Pons (tissue), 1 donor: Measurements from ENCODE around the gene MAGEC1.
A peak's percentile ranks its signal among the peaks of the same experiment; 100 is the strongest.
"Not testable (repeated sequence)": the region's sequence is repeated elsewhere in the genome, so short reads cannot be mapped to it uniquely, and the experiment has no call there.

ENCODE experiments used
- DNase-seq: peaks from one replicate; pipeline ENCODE4 v3.0.0-alpha.2; 2016; ENCODE audit warnings: low spot score

The MAGEC1 gene

GRCh38 chrX:141903400-141904155, at the start of gene MAGEC1:
MAGEC1 (plus strand) TSS chrX:141903894; CDS start chrX:141905073, 1,179 bp downstream.
- DNase-seq = no peak

- no peak for DNase-seq
Measured at GRCh38 chrX:141857479-141857878, 46.2 kb upstream of the MAGEC1 start.

DNA sequence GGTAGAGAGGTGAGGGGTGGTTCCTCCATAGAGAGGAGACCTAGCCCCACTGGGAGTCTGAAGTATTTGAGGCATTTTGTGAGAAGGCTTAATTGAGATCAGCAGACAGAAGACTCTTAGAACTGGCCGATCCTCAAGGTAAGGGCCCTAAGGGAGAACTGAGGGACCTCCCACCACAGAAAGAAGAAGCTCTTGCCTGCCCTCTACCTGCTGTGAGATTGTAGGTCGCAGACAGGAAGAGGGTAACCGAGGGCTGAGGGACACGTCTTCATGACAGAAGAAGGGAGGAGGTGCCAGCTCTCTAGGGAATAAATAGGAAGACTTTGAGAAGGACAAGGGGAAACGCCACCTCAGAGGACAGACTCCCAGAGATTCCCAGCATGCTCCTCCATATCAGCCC, 24.1 kb upstream of the MAGEC1 start:
- DNase-seq = no peak

- not testable (repeated sequence) for DNase-seq
Measured at GRCh38 chrX:141888811-141889210, 14.9 kb upstream of the MAGEC1 start.

DNA sequence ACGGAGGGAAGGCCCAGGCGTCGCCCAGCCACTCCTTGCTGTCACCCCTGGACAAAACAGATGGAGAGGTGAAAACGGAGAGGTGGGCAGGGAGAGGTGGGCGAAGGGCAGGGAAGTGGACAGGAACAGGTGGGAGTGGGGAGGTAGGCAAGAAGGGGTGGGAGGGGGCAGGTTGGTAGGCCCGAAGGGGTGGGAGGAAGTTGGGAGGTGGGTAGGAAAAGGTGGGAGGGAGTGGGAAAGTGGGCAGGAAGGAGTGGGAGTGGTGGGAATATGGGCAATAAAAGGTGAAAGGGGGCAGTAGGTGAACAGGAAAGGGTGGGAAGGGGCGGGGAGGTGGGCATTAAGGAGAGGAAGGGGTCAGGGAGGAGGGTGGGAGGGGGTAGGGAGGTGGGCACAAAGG, 9.0 kb upstream of the MAGEC1 start:
- no peak for DNase-seq

DNA sequence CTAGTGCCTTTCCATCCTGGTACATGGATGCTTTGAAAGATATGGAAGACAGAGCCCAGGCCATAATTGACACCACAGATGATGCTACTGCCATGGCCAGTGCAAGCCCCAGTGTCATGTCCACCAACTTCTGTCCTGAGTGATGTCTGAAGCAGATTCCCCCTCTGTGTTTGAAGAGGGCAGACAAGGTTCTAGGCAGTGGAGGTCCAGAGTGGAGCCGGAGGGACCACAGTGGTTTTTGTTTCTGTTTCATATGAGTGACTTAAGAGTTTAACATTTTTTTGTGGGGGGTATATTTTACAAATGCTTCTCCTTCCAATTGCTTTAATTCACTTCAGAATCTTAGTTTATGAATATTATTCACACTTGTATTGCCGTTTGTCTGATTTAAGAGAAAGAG, 6.0 kb upstream of the MAGEC1 start:
- DNase-seq = no peak

DNA sequence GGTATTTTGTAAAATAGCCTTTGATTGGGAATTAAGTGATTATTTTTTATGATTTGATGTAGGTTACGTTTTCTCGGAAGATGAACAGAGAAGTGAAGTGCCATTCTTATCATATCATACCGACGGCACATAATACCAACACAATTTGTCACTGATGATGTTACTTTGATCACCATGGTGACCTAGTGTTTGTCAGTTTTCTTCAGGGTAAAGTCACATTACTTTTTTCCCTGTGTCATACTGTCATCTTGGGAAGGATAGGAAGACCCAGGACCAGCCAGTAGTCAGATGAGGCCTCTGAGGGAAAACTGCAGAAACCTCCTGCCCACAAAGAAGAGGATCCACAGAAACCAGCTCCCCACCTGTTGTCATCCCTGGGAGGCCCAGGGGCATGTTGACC, 1.3 kb upstream of the MAGEC1 start:
- no peak for DNase-seq

- DNase-seq = no peak
Measured at GRCh38 chrX:141904262-141904661, 568 bp downstream of the MAGEC1 start.

GRCh38 chrX:141917801-141918200, 14.1 kb downstream of the MAGEC1 start:
- no peak for DNase-seq

DNA sequence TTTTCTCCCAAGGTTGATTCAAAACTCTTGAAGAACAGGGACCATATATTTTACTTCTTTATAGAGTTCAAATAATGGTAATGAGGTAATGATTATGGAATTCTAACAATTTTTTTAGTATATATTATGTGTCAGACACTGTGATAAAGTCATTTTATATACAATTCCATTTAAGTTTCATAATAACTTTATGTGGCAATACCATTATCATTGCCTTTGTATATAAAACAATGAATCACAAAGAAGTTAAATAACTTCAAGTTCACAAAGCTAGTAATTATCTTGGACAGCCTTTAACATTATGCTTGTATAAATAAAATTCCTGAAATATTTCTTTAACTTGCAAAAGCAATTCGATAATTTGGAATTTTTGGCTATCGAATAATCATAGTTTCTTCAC, 20.6 kb downstream of the MAGEC1 start:
- DNase-seq = no peak

- no peak for DNase-seq
Measured at GRCh38 chrX:141928432-141928831, 24.7 kb downstream of the MAGEC1 start.

- DNase-seq = no peak
Measured at GRCh38 chrX:141934059-141934641, 30.5 kb downstream of the MAGEC1 start.

GRCh38 chrX:141935645-141936044, 32.0 kb downstream of the MAGEC1 start:
- no peak for DNase-seq

DNA sequence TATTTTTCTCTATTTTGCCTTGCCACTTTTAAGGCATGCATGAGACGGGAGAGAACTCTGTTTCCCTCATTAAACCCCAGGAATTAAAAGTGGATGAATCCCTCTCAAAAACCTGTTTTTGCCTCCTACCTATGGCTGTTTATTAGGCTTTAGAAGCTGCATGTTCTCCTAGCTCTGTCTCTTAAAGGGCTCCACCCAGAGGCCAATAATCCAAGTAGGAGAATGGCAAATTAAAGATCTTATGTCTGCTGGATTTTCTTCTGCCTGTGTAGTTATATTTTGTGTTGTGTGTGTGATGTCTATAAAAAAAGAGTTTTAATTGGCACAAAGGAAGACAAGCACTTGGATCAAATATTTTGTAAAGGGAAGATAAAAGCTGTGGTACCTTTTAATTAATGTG, 32.4 kb downstream of the MAGEC1 start:
- peak; percentile 13 for DNase-seq

GRCh38 chrX:141941234-141941633, 37.5 kb downstream of the MAGEC1 start:
- no peak for DNase-seq

DNA sequence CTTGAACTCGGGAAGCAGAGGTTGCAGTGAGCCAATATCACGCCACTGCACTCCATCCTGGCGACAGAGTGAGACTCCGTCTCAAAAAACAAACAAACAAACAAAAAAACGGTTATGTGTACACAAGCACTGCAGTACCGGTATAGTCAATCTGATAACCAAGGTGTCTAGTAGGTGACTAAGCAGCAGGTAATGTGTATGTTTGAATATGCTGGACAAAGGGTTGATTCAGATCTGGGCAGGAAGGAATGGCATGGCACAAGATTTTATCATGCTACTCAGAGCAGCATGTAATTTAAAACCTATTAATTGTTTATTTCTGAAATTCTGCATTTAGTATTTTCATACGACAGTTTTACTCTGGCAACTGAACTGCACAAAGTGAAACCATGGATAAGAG, 41.7 kb downstream of the MAGEC1 start:
- DNase-seq = no peak

GRCh38 chrX:141947350-141947749, 43.7 kb downstream of the MAGEC1 start:
- no peak for DNase-seq

DNA sequence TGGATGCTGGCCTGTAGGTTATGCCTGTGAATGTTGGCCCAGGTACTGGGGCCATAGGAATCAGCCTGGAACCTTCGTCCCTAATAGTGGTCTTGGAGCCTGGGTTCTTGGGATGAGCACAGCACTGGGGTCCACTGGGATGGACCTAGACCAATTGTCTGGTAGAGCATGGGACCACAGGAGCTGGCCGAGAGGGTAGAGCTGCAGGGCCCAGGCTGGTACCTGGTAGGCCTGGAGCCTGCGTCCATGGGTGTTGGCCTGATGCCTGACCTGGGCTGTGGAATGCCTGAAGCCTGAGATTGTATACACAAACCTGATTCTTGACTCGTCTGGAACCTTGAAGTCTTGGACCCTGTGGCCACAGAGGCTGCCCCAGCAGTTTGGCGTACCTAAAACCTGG, 48.9 kb downstream of the MAGEC1 start:
- no peak for DNase-seq

DNA sequence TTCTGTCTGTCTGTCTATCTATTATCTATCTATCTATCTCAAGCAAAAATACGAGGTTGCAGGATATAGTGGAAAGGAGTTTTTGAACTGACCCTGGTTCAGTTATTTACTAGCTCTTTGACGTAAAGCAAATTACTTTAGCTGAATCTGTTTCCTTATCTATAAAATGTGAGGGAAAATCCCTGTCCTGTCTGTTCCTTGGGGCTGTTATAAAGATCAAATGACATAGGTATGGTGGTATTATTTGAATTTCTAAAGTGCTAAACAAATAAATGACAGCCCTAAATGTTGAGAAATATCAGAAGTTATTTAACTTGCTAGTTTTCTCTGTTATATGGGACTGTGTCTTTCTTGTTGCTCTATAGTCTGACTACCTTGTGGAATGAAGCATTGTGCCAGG, 55.0 kb downstream of the MAGEC1 start:
- no peak for DNase-seq
